GM12878 (cell line): Measurements from ENCODE around the gene PDCD1LG2. TPM values are rescaled to one million over a fixed set of nuclear protein-coding genes. Genes with fewer than 3 reads are reported as not detected.
A peak's percentile ranks its signal among the peaks of the same experiment; 100 is the strongest.

Experiments
- ATAC-seq: fragments of 200-7000 bp; cut with Tn5 transposase; 3 replicates; pipeline ENCODE4 v1.9.1; 2020; ENCODE audit warnings: mild to moderate bottlenecking, moderate library complexity
- BruUV-seq: library from RNA; stranded (reverse); fragments of 400-500 nt; replicated peaks from 2 replicates; lab custom pipeline; 2021; lab: Mats Ljungman, UMichigan
- CTCF ChIA-PET: fragments of 300-600 bp; sonication (Branson Sonifier 250); formaldehyde crosslinking; extraction: SDS; loops from one replicate; lab custom pipeline; 2021; ENCODE audit warnings: inconsistent platforms; lab: Yijun Ruan, JAX
- POLR2A ChIA-PET: fragments of 350-600 bp; formaldehyde crosslinking; extraction: SDS; loops from one replicate; lab custom pipeline; 2021; ENCODE audit warnings: inconsistent platforms; lab: Charles Lee
- RAD21 ChIA-PET: fragments of 300-600 bp; sonication (Branson Sonifier 250); formaldehyde crosslinking; loops from one replicate; lab custom pipeline; 2023; ENCODE audit warnings: antibody characterized with exemption; ENCODE audit not compliant: unreplicated experiment; lab: Charles Lee
- SMC1A ChIA-PET: fragments of 300-600 bp; sonication (Branson Sonifier 250); formaldehyde crosslinking; loops from one replicate; lab custom pipeline; 2023; ENCODE audit not compliant: unreplicated experiment, uncharacterized antibody; lab: Charles Lee
- DNase-seq: peaks from one replicate; pipeline ENCODE4 v3.0.0-alpha.2; 2011; ENCODE audit warnings: low read depth, low spot score
- FAIRE-seq: peaks from 3 replicates; lab custom pipeline; 2011; peaks lifted over from hg19 to GRCh38; lab: Jason Lieb, UNC
- H2AFZ ChIP-seq: 2 replicates; pipeline ENCODE4 v1.6.0; 2011; ENCODE audit warnings: low read depth, low read length, control low read depth; ENCODE audit not compliant: control insufficient read depth
- H3K27ac ChIP-seq: 2 replicates; pipeline ENCODE4 v1.5.1; 2011; ENCODE audit warnings: control low read depth; ENCODE audit not compliant: control insufficient read depth, insufficient read depth
- H3K27me3 ChIP-seq, 2 experiments: replicated peaks in 1 of 2; 2 replicates each; pipeline versions ENCODE4 v1.6.0 to v1.6.1; 2011; ENCODE audit warnings: low read length in 1 of 2; ENCODE audit not compliant: control insufficient read depth in 2 of 2, insufficient read depth in 2 of 2
- H3K36me3 ChIP-seq, 2 experiments: 2 replicates each; pipeline ENCODE4 v1.5.1; 2011; ENCODE audit warnings: low read length in 1 of 2; ENCODE audit not compliant: control insufficient read depth in 2 of 2, insufficient read depth in 2 of 2
- H3K4me1 ChIP-seq: 2 replicates; pipeline ENCODE4 v1.6.1; 2011; ENCODE audit warnings: mild to moderate bottlenecking, low read length, moderate library complexity, mixed read lengths; ENCODE audit not compliant: control insufficient read depth, insufficient read depth
- H3K4me2 ChIP-seq: 2 replicates; pipeline ENCODE4 v1.6.0; 2011; ENCODE audit warnings: control low read depth; ENCODE audit not compliant: control insufficient read depth, insufficient read depth
- H3K4me3 ChIP-seq: fragments of 200-600 bp; sonication (generic); 2 replicates; pipeline ENCODE4 v1.5.1; 2016
- H3K79me2 ChIP-seq: 2 replicates; pipeline ENCODE4 v1.6.0; 2011; ENCODE audit warnings: low read length; ENCODE audit not compliant: control insufficient read depth, insufficient read depth
- H3K9ac ChIP-seq: 2 replicates; pipeline ENCODE4 v1.8.0; 2011; ENCODE audit warnings: low read length, control low read depth, mixed read lengths; ENCODE audit not compliant: control insufficient read depth, insufficient read depth
- H3K9me3 ChIP-seq: replicated peaks from 3 replicates; pipeline ENCODE4 v1.5.1; 2011; ENCODE audit warnings: mild to moderate bottlenecking, low read length; ENCODE audit not compliant: control insufficient read depth, insufficient read depth
- H4K20me1 ChIP-seq: 2 replicates; pipeline ENCODE4 v1.6.0; 2011; ENCODE audit not compliant: control insufficient read depth, insufficient read depth
- BMI1 ChIP-seq: fragments of 450-650 bp; IDR thresholded peaks from 2 replicates; pipeline ENCODE4 v1.6.1; 2016; ENCODE audit warnings: mild to moderate bottlenecking, moderate library complexity, borderline replicate concordance
- EP300 ChIP-seq, 2 experiments: fragments of 150-350 bp in 1 of 2; IDR thresholded peaks; 2 replicates each; pipeline ENCODE4 v1.6.1; 2011 to 2012; ENCODE audit warnings: low read depth in 2 of 2, low read length in 2 of 2, borderline replicate concordance in 1 of 2, improper control_type of control experiment in 1 of 2, inconsistent platforms in 1 of 2; ENCODE audit not compliant: control insufficient read depth in 1 of 2
- NFIC ChIP-seq: IDR thresholded peaks from 2 replicates; pipeline ENCODE4 v1.6.1; 2012; ENCODE audit warnings: low read depth, mild to moderate bottlenecking, inconsistent platforms, low read length, moderate library complexity
- PAX8 ChIP-seq: fragments of 450-650 bp; IDR thresholded peaks from 2 replicates; pipeline ENCODE4 v1.6.1; 2017; ENCODE audit warnings: mild to moderate bottlenecking, moderate library complexity
- POLR2AphosphoS2 ChIP-seq: IDR thresholded peaks from 2 replicates; pipeline ENCODE4 v1.6.1; 2011; ENCODE audit warnings: low read depth, mild to moderate bottlenecking, low read length, improper control_type of control experiment, moderate library complexity
- RBBP5 ChIP-seq: fragments of 200-600 bp; sonication (generic); conservative IDR thresholded peaks from 2 replicates; pipeline ENCODE4 v1.6.1; 2016
- SMAD1 ChIP-seq: fragments of 450-650 bp; IDR thresholded peaks from 2 replicates; pipeline ENCODE4 v1.6.1; 2018; ENCODE audit warnings: mild to moderate bottlenecking, low read depth; ENCODE audit not compliant: partially characterized antibody
- SREBF2 ChIP-seq: IDR thresholded peaks from 2 replicates; pipeline ENCODE4 v1.6.1; 2012; ENCODE audit warnings: mild to moderate bottlenecking, low read length
- TCF3 ChIP-seq: IDR thresholded peaks from 2 replicates; pipeline ENCODE4 v1.6.1; 2012; ENCODE audit warnings: low read depth, mild to moderate bottlenecking, low read length, borderline replicate concordance; ENCODE audit not compliant: insufficient read depth
- YY1 ChIP-seq: IDR thresholded peaks from 2 replicates; pipeline ENCODE4 v1.6.1; 2011; ENCODE audit warnings: low read depth, mild to moderate bottlenecking, low read length
- ZNF274 ChIP-seq: IDR thresholded peaks from one replicate; pipeline ENCODE4 v1.8.0; 2011; ENCODE audit not compliant: insufficient read length, insufficient read depth
- ZNF384 ChIP-seq: IDR thresholded peaks from 2 replicates; pipeline ENCODE4 v1.6.1; 2012; ENCODE audit warnings: low read depth, mild to moderate bottlenecking, low read length, improper control_type of control experiment, borderline replicate concordance
- ZNF622 ChIP-seq: fragments of 450-650 bp; IDR thresholded peaks from 2 replicates; pipeline ENCODE4 v1.6.1; 2017; ENCODE audit warnings: mild to moderate bottlenecking, inconsistent platforms
- whole genome bisulfite sequencing: methylation state at CpG from one replicate; pipeline ENCODE4 v1.1.6; 2016; ENCODE audit warnings: low lambda C conversion rate; ENCODE audit not compliant: insufficient replicate concordance, insufficient coverage; ENCODE audit errors: missing lambda C conversion rate; 5-methylcytosine and 5-hydroxymethylcytosine counted together
- in situ Hi-C: fragments of 300-500 bp; cut with MboI; formaldehyde crosslinking; loops from 9 replicates; pipeline ENCODE4 v1.14.3; 2018; ENCODE audit warnings: mixed read lengths
- intact Hi-C: fragments of 100-400 bp; cut with micrococcal nuclease; formaldehyde crosslinking; loops from one replicate; pipeline ENCODE4 v1.14.2; 2022; ENCODE audit not compliant: unreplicated experiment
- polyA plus RNA-seq, 11 experiments: library from polyadenylated mRNA; depleted of rRNA in 4 of 11; unstranded in 6 of 11; stranded (reverse) in 5 of 11; fragments of >200 nt; fragmentation: Nextera tagmentation in 4 of 11; fragmentation: Illumina TruSeq in 1 of 11; extraction: Ambion mirVana in 4 of 11; extraction: Trizol in 1 of 11; gene quantifications; 1 replicate in 1 of 11; 2 replicates in 10 of 11; pipeline versions ENCODE4 v1.2.1 to v1.2.3, GENCODE V29; 2011 to 2016; ENCODE audit warnings: inconsistent platforms in 2 of 11, missing spikeins in 2 of 11, low read depth in 1 of 11
- total RNA-seq, 4 experiments: library from RNA; depleted of rRNA in 3 of 4; stranded (reverse); fragments of >200 nt in 3 of 4; fragmentation: Illumina TruSeq in 1 of 4; extraction: Trizol in 1 of 4; gene quantifications; 2 replicates each; pipeline versions ENCODE4 v1.2.1 to v1.2.3, GENCODE V29; 2013 to 2021
- TF ChIP-seq, protein P1 (sequence below): fragments of 150-350 bp; IDR thresholded peaks from 2 replicates; pipeline ENCODE4 v1.6.1; 2016; ENCODE audit warnings: low read depth, low read length
- TF ChIP-seq, protein P2 (sequence below): IDR thresholded peaks from 2 replicates; pipeline ENCODE4 v1.6.1; 2011; ENCODE audit warnings: mild to moderate bottlenecking, low read depth, low read length, moderate library complexity; ENCODE audit not compliant: insufficient replicate concordance
- TF ChIP-seq, protein P3 (sequence below): IDR thresholded peaks from 2 replicates; pipeline ENCODE4 v1.6.1; 2012; ENCODE audit warnings: low read length, inconsistent platforms

The PDCD1LG2 gene
- total and polyA plus RNA-seq, 10 of the 15 experiments (the other 5 are each of a cell fraction or from before 2014, with no cell fraction given) = 1.5 to 37.3 (median 3.0) TPM

DNA sequence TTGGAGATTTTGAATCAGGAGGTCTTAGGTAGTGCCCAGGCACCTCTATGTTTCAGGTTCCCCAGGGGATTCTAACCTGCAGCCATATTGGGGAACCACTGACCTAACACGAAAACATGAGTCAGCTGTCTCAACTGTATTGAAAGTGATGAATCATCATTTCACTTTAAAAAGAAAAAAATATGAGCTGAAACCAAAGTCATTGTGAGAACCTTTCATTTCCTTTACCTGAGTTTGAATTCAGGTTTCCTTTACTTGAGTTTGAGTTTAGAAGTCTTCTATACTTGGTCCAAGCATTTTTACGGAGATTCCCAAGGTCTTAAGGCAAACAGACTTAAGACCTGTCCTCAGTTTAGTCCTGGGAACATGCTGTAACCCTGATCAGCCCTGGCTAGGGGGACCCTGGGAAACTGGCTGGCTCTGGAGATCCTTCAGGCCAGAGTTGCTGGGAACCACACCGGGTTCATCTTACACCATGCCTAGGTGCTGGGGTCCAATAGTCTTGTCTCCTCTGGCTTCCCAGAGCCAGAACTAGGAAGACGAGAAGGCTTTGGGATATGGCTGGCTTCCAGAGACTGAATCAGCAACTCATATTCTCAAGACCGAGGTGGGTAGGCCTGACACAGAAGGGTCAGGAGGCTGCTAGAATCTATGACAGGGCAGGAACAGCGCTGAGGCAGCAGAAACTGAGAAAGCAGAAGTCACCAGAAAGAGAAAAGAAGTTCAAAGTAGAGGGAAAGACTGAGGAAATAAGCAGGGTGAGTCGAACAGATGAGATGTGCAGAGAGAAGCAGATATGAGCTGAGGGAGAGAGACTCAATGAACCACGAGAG is 16.4 kb upstream of the PDCD1LG2 start:
- BruUV-seq = TSS peak; percentile 90
- ChIA-PET POLR2A (interaction anchor here (0.6 to 4.3 kb wide), 26 partner anchors 10 to 178 kb away, joined by 3 to 68 read pairs (median 6); partner anchors contain the start of genes CD274 and PDCD1LG2), CTCF (interaction anchor here (0.6 to 2.8 kb wide), 17 partner anchors 10 to 102 kb away, joined by 3 to 15 read pairs (median 3); partner anchors contain the start of genes CD274 and PDCD1LG2), RAD21 (interaction anchor here (0.6 to 3.7 kb wide), 24 partner anchors 10 to 96 kb away, joined by 3 to 144 read pairs (median 6); partner anchors contain the start of genes CD274 and PDCD1LG2), SMC1A (interaction anchor here (0.7 to 5.0 kb wide), 28 partner anchors 10 to 107 kb away, joined by 3 to 99 read pairs (median 8); partner anchors contain the start of genes CD274 and PDCD1LG2)
- Histone ChIP-seq H3K9ac (peak overlapping the region; percentile 59), H2AFZ (peak overlapping the region; percentile 44), H3K4me1 (peaks cover 16% of the 10 kb centered on the region), H4K20me1 (no peaks in the 10 kb centered on the region), H3K4me3 (peak overlapping the region; percentile 30; the same call in 1 of the 2 replicates), H3K79me2 (no peaks in the 10 kb centered on the region), H3K27me3 (no peaks in the 10 kb centered on the region), H3K27ac (peak overlapping the region; percentile 92), H3K9me3 (no peaks in the 10 kb centered on the region), H3K36me3 (no peaks in the 10 kb centered on the region), H3K4me2 (peak overlapping the region; percentile 68)
- FAIRE-seq = peak; percentile 18
- under 1% methylated on average over 8 of the region's 8 CpGs for WGBS
- ATAC-seq = peak; percentile 91
- in situ Hi-C loops (no loop called here), intact Hi-C loops (loop anchor here (1.0 to 2.0 kb wide), 2 partner anchors 16 to 35 kb away; partner anchors contain the start of gene PDCD1LG2)
- peak; percentile 96 for DNase-seq
- peak; percentile 40; the same call in 1 of the 2 replicates for TF ChIP-seq BMI1
- no peak for TF ChIP-seq TCF3
- no peak for TF ChIP-seq ZNF622
- no peak for TF ChIP-seq SMAD1
- peak in 1 of 2 experiments; percentile 65; a peak in 1 of 4 replicates for TF ChIP-seq EP300 (IDR thresholded peaks at IDR 0.05; ENCODE audit: borderline replicate concordance in 1 of 2, control insufficient read depth in 1 of 2, low read depth in 2 of 2, low read length in 2 of 2)
- TF ChIP-seq NFIC = peak; percentile 95
- TF ChIP-seq POLR2AphosphoS2 = no peak
- TF ChIP-seq RBBP5 = 0 out of 2 replicates have a peak, but pooled peaks have one; percentile 82
- TF ChIP-seq, protein P1, sequence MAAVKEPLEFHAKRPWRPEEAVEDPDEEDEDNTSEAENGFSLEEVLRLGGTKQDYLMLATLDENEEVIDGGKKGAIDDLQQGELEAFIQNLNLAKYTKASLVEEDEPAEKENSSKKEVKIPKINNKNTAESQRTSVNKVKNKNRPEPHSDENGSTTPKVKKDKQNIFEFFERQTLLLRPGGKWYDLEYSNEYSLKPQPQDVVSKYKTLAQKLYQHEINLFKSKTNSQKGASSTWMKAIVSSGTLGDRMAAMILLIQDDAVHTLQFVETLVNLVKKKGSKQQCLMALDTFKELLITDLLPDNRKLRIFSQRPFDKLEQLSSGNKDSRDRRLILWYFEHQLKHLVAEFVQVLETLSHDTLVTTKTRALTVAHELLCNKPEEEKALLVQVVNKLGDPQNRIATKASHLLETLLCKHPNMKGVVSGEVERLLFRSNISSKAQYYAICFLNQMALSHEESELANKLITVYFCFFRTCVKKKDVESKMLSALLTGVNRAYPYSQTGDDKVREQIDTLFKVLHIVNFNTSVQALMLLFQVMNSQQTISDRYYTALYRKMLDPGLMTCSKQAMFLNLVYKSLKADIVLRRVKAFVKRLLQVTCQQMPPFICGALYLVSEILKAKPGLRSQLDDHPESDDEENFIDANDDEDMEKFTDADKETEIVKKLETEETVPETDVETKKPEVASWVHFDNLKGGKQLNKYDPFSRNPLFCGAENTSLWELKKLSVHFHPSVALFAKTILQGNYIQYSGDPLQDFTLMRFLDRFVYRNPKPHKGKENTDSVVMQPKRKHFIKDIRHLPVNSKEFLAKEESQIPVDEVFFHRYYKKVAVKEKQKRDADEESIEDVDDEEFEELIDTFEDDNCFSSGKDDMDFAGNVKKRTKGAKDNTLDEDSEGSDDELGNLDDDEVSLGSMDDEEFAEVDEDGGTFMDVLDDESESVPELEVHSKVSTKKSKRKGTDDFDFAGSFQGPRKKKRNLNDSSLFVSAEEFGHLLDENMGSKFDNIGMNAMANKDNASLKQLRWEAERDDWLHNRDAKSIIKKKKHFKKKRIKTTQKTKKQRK = no peak
- TF ChIP-seq PAX8 = no peak
- peak; percentile 95 for TF ChIP-seq YY1
- TF ChIP-seq, protein P2, sequence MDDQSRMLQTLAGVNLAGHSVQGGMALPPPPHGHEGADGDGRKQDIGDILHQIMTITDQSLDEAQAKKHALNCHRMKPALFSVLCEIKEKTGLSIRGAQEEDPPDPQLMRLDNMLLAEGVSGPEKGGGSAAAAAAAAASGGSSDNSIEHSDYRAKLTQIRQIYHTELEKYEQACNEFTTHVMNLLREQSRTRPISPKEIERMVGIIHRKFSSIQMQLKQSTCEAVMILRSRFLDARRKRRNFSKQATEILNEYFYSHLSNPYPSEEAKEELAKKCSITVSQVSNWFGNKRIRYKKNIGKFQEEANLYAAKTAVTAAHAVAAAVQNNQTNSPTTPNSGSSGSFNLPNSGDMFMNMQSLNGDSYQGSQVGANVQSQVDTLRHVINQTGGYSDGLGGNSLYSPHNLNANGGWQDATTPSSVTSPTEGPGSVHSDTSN = no peak
- TF ChIP-seq SREBF2 = no peak
- TF ChIP-seq, protein P3, sequence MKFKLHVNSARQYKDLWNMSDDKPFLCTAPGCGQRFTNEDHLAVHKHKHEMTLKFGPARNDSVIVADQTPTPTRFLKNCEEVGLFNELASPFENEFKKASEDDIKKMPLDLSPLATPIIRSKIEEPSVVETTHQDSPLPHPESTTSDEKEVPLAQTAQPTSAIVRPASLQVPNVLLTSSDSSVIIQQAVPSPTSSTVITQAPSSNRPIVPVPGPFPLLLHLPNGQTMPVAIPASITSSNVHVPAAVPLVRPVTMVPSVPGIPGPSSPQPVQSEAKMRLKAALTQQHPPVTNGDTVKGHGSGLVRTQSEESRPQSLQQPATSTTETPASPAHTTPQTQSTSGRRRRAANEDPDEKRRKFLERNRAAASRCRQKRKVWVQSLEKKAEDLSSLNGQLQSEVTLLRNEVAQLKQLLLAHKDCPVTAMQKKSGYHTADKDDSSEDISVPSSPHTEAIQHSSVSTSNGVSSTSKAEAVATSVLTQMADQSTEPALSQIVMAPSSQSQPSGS = peak; percentile 93
- peak; percentile 92 for TF ChIP-seq ZNF384
- TF ChIP-seq ZNF274 = no peak
